Activated CD4-positive, alpha-beta T cell treated with anti-CD3 and anti-CD28 coated beads for 48 hours (primary cell): ENCODE data around the gene SLC1A2.

Experiments used
- DNase-seq: peaks from one replicate; pipeline ENCODE4 v3.0.0-alpha.2; 2020

The SLC1A2 gene

DNA sequence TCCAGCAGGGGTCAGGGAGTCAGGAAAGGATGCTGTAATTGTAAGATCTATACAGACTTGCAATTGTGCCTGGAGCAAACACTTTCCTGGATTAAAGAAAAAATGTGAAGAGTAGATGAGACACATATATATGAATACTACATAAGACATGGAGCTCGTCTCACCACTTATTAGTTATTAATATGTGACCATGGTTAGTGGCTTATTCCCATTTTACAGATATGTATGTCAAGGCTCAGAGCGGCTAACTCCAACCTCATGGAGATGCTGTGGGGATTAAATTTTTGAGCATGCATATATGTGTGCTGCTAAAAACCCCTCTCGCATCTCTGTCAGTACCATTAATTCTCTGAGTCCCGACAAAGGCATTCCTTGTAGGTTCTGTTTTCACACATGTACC, 125.7 kb downstream of the SLC1A2 start:
- no peak for DNase-seq

- DNase-seq, result no peak
These were observed 126.3 kb downstream of the SLC1A2 start for GRCh38 chr11:35293035-35293434.

DNA sequence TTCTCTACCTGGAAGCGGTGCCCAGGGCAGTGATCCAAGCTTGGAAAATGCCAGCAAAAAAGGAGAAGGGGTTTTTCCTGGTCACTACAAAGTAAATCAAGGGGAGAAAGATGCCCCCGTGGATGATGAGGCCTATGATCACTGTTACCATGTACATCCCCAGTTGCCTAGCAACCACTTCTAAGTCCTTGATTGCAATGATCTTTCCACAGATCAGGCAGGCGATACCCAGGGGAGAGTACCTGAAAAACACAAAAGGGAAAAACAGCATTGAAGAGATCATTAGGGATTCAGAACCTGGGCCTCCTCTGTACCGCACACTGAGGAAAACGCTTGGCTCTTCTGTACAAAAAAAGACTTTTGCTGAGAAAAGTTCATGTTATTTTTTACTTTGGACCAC, 127.1 kb downstream of the SLC1A2 start:
- DNase-seq, result no peak

GRCh38 chr11:35290876-35291275, 128.5 kb downstream of the SLC1A2 start:
- DNase-seq, result peak; percentile 22

GRCh38 chr11:35289821-35290220, 129.5 kb downstream of the SLC1A2 start:
- no peak for DNase-seq

- DNase-seq, result no peak
These were observed 130.4 kb downstream of the SLC1A2 start for GRCh38 chr11:35288817-35289541.

GRCh38 chr11:35288309-35288708, 131.0 kb downstream of the SLC1A2 start:
- DNase-seq, result no peak

- no peak for DNase-seq
These were observed 131.9 kb downstream of the SLC1A2 start for GRCh38 chr11:35287344-35287890.

DNA sequence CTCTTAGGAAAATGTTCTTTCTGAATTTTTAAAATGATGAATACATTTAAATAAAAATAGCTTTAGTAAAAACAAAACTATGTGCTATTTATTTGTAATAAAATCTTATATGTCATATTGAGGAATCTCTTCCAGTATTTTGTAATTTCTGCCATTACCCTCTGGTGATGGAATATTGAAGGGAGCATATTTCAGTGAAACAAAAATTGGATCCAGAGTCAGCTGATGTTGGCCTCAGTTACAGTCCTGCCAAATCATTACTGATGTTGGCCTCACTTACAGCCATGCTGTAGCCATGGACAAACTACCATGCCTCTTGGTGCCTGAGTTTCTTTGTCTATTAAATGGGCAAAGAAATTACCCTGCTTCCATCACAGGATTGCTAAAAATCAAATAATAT, 133.2 kb downstream of the SLC1A2 start:
- no peak for DNase-seq

GRCh38 chr11:35285471-35285870, 133.9 kb downstream of the SLC1A2 start:
- DNase-seq, result no peak

DNA sequence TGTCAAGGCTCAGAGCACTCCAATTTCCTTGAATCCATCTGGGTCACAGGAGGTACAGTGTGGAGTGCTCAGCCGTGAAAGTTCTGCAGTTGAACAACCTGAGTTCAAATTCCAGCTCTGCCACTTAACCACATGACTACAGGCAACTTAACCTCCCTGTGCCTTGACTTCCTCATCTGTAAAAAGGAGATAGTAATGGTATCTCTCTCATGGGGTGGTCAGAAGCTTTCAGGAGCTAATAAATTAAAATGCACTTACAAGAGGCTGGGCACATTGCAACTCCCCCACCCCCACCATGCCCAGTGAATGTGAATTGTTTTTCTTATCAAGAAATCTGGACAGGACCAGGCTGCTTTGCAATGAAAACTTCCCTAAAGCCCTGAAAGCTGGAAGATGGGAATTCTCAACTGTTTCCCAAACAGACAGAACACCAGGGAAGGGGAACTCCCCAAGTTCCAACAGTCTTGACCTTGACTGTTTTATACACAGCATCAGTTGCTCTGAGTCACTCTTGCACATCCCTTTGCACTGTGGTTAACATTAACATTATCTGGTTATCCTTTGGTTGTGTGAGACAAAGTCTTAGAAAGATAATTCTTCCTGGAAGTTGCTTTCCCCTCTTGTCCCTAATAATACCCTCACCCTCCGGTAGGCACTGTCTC, 137.0 kb downstream of the SLC1A2 start:
- DNase-seq, result no peak

DNA sequence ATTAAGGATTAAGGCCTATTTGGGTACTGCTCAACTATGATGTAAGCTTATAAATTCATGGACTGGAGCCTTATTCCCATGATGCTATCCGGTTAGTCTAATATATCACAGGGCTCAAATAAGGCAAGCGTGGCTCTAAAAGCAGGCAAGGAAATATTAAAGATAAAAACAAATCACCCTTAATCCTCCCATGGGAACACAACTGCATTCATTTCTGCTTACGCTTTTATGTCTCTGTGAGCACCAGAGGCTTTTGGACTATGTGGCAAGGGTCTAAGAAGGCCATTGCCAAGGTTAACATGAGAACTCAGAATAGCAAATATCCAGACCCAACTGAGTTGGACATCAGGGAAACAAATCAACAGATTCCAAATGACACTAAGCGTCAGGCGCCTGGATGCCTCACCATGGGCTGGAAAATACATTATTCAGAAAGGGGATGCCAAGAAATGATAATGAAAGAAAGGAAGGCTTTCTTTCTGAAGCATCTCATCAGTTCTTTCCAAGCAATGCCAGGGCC, 138.1 kb downstream of the SLC1A2 start:
- DNase-seq, result no peak

DNA sequence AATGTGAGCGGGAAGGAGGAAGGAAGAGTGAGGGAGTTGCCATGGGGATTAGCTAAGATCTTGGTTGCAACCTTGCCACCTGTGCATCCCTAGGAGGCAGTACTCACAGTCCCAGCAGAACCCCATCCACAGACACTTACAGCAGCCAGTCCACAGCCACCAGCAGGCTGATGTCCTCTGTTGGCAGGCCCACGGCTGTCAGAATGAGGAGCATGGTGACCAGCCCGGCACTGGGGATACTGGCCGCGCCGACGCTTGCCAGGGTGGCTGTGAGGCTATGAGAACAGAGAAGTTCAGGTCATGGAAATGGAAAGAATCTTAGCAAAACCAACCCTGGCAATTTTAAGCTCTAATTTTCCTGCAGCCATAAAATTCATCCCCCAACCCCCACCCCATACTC, 138.6 kb downstream of the SLC1A2 start:
- no peak for DNase-seq

DNA sequence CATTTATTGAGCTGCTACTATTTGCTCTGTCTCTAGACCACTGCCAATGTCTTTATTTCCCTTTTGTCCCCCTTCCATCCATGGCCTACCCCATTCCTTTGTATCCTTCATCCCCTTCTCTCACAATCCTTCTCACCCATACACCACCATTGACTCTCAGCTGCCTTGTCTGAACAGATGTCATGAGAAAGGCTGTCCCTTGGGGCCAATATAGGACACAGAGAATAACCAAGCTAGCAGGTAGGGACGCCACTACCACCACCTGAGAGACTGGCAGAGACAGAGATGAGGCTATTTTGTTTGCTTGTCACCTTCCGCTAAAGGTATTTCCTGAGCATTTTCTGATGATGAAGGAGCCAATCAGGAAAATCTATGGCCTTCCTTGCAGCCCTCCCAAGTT, 141.5 kb downstream of the SLC1A2 start:
- no peak for DNase-seq

DNA sequence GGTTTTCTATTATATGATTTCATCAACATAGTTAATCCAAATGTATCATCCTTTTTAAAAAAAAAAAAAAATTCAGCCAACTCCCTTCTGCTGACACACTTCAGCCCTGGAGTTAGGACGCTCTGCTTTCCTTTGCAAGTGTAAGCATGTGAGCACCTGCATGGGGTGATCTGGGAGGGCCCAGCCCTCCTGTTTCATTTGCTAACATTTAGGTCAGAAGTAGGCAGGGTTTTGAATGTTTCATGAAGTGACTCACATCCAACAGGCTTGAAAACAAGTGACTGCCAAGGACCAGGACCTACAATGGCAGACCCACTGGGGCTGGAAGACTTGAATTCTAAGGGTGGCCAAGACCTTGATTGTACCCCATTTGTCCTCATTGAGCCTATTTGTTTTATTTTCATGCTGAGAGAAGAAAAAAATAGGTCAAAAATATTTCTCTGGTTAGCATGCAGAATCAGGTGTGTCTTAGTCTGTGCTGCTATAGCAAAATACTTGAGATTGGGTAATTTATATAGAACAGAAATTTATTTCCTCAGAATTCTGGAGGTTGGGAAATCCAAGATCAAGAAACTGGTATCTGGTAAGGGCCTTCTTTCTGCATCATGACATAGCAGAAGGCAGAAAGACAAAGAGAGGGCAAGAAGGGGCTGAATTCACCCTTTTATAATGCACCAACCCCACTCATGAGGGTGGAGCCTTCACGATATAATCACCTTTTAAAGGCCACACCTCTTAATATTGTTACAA, 142.8 kb downstream of the SLC1A2 start:
- peak; percentile 52 for DNase-seq

GRCh38 chr11:35275786-35276170, 143.6 kb downstream of the SLC1A2 start:
- DNase-seq, result no peak

- DNase-seq, result no peak
These were observed 144.2 kb downstream of the SLC1A2 start for GRCh38 chr11:35274909-35275785.

DNA sequence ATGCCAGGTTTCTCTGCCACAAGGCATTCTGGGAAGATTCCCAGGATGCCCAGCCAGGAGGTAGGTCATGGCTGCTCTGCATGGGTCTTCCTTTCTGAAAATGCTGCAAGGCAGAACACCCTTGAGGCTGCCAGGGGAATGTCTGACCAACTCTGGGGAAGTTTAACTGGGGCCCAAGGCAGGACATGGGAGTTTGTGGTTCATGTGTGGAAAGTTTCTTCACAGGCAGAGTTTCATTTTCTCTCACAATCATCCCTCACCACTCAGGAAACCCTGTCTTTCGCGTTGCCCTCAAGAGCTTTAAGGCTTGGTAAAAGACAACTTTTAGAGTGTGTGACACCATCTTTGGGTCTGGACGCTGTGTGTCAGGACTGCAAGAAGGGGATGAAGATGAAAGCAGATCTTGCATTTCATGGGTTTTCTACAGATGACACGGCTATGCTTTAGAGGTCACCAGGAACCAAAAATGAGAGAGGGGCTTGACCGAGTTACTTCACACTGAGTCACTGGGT, 146.9 kb downstream of the SLC1A2 start:
- DNase-seq, result peak; percentile 62

DNA sequence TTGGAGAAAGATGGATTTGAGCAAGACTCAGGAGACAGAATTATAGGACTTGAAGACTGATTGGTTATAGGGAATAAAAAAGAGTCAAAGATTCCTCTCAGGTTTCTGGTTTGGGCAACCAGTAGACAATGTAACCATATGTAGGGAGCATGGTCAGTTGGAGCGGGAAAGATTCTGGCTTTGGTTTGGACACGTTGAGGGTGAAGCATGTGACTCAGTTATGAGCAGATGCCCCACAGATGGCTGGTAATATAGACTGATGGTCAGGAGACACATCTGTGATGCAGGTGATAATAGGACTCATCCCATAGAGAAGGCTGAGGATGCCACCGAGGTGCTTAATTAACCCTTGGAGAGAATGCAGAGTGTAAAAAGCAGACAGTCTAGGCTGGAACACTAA, 148.3 kb downstream of the SLC1A2 start:
- no peak for DNase-seq

- no peak for DNase-seq
These were observed 149.0 kb downstream of the SLC1A2 start for GRCh38 chr11:35270342-35270741.

- no peak for DNase-seq
These were observed 151.9 kb downstream of the SLC1A2 start for GRCh38 chr11:35267504-35267903.

DNA sequence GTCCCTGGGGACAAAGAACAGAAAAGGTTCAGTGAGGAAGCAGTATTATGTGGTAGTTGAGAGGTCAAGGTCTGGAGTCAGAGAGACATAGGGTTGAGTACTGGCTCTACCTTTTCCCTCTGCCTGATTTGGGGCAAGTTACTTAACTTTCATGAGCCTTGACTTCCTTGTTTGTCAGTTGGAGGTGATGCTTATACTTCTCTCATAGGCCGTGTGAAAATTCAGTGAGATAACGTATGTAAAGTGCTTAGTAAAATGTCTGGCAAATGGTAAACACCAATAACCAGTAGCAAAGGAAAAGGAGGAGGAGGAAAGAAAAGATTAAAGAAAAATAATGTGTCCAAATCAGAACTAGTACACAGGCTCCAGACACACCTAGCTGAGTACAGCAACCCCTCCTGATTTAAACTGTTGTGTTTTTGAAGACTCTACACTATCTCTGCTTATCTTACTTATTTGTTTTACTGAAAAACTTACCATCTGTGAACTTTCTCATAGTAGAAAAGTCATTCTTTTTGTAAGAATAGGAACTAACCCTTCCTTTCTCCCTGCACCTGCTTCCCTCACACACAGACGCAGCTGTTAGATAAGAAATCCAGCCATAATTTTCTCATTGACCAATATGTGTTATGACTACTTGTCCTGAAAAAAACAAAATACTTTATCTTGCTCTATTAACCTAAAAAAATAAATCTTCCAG, 153.5 kb downstream of the SLC1A2 start:
- no peak for DNase-seq
